ENCODE results near the gene OR51B2.
"Not testable (repeated sequence)": the region's sequence is repeated elsewhere in the genome, so short reads cannot be mapped to it uniquely, and the experiment has no call there.

OR51B2 gene

DNA sequence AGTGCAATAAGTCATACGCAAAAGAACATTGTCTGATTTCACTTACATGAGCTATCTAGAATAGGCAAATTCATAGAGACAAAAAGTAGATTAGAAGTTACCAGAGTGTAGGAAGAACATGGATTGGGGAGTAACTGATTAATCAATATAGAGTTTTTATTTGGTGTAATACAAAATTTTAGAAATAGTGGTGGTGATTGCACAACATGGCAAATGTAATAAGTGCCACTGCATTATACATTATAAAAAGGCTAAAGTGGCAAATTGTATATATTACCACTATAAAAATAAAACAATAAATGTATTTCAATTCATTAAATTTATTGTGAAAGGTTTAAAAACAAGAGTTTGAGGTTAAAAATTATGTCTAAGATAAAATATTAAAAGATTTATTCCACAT lies 13.7 kb downstream of the OR51B2 start:
- DNase-seq = no peak

DNA sequence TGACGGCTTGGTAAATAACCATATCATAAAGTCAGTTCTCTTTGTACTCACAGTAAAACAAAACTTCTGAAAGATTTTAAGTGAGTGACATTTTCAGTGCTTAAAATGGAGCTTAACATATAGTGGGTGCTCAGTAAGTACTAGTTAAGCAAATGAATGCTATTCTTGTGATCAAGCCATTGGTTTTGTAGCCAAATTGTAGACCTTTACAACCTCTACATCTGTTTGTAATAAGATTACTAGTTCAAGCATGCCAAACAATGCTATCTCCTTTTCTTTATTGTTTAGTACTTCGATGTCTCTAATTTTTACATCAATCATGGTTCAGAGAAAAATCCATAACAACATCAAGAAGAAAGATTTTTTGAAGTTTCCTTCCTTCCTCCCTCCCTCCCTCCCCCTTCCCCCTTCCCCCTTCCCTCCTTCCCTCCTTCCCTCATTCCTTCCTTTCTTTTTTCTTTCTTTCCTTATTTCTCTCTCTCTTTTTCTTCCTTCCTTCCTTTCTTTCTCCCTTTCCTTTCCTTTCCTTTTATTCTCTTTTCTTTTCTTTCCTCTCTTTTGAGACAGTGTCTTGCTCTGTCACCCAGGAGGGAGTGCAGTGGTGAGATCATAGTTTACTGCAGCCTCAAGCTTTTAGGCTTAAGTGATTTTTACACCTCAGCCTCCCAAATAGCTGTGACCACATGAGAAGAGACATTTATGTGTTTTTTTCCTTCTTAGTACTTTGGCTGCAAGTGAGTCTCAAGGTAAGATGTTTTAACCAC lies 16.7 kb downstream of the OR51B2 start:
- DNase-seq = no peak

DNA sequence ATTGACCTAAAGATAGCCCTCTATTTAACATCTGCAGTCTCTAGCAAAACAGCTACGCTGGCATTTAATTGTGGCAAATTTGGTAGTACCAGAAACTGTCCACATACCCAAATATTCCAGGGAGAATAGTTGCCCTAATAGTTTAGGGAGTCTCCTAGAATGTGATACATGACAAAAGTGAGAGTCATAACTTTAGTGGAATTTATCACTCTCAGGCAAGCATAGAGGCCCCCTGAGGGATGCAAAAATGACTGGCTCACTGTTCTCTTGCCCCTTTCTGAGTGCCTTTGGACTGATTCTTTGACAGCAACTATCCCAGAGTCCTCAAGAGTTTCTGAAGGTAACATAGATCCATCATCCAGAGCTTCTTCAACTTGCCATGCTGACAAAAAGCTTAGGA lies 20.1 kb downstream of the OR51B2 start:
- DNase-seq = no peak

DNA sequence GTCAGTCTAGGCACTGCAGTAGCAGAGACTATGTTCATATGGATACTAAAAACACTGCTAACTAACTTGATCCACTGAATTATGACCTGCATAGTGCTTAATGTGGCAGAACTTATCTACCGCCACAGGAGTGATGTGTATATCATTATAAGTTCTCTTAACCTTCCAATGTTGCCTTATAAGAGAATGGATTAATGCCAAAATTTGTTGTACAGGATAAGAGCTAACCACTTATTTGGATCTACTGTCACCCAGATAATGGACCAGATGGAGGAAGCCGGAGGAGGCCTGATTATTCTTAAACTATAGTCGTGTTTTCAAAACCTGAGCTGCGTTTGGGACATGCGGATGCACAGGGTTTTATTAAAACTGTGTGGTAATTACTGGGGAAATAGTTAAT lies 20.5 kb downstream of the OR51B2 start:
- no peak for DNase-seq

DNA sequence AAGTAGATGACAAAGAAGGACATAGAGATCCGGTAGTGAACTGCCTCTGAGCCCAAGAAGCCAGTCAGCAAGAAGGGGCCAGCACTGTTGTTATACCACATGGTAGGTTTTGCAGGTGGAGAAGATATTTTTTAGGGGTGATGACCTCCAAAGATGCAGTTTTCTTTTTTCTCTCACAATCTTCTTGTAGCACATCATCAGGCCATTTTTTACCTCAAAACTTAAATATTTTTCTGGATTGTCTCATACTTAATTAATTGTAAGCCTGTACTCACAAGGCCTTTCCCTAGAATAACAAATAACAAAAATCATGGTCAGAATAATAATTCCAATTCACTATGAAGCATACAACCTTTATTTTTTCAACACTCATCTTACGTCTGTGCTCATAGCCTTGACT lies 22.3 kb downstream of the OR51B2 start, which contains the start of gene OR51B4:
Gene OR51B4, minus strand, starts transcription at position 101 of the 400 bp plus-strand sequence. Its CDS starts 0 bp downstream, at position 101.
- no peak for DNase-seq

DNA sequence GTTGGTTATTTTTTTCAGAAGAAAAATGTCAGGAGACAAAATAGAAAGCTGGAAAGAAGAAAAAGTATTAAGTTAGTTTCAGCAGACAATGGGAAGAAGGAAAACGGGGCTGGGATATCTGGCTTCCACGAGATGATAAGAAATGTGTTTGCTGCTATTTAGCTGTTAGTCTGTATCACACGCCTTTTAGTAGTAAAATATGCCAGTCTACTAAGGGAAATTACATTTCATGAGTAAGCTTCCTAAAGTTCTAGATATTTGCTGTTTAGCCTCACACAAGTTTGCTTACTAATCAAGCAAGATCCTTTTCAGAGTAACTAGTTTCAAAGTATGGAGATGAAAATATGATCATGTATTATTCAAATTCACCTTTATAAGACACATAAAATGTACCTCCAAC lies 23.8 kb downstream of the OR51B2 start:
- no peak for DNase-seq

DNA sequence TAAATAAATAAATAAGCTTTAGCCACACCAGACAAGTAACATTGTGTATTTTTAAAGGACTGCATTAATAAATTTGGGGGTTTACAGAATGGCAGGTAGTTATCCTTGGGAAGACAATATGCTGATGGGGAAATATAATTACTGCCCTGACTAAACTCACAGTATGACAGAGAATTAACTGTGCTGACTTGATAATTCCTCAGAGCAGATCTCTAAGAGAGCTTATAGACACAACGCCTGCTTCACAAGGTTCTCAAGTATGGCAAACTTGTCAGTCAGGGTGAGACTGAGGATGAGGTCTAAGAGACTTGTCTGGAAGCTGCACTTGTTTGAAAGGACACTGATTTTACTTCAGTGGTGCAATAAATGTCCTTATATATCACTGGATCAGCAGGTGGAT lies 25.6 kb downstream of the OR51B2 start:
- no peak for DNase-seq

DNA sequence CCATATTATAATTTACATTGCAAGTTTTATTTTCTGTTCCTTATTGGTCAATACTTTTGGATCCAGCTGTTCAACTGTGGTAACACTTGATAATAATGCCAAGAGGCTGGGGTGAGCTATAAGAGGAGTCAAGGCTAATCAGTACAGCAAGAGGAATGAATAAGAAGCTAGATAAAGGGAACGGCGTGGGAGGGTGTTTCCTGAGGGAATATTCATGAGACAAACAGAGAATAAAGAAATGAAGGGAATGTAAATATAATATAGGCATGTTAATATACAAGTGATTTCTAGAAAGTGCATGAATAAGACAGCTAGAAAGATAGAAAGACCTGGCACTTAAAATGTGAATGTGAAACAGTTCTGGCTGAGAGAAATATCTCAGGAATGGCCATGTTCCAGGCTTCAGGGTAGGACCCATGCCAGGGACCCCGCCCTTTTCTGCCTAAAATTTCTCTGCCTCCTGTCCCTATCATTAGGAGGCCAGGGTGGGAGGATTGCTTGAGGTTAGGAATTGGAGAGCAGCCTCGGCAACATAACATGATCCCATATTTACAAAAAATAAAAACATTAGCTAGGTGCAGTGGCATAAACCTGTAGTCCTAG lies 26.3 kb downstream of the OR51B2 start:
- DNase-seq = no peak

DNA sequence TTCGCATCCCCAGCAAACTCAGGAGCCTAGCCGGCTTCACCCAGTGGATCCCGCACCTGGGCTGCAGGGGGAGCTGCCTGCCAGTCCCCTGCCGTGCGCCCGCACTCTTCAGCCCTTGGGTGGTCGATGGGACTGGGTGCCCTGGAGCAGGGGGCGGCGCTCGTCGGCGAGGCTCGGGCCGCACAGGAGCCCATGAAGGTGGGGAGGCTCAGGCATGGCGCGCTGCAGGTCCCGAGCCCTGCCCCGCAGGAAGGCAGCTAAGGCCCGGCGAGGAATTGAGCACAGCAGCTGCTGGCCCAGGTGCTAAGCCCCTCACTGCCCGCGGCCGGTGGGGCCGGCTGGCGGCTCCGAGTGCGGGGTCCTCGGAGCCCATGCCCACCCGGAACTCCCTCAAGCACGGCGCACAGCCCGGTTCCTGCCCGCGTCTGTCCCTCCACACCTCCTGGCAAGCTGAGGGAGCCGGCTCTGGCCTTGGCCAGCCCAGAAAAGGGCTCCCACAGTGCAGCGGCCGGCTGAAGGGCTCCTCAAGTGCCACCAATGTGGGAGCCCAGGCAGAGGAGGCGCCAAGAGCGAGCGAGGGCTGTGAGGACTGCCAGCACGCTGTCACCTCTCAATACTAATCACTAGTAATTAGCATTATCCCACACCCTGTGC lies 29.6 kb downstream of the OR51B2 start:
- not testable (repeated sequence) for DNase-seq

DNA sequence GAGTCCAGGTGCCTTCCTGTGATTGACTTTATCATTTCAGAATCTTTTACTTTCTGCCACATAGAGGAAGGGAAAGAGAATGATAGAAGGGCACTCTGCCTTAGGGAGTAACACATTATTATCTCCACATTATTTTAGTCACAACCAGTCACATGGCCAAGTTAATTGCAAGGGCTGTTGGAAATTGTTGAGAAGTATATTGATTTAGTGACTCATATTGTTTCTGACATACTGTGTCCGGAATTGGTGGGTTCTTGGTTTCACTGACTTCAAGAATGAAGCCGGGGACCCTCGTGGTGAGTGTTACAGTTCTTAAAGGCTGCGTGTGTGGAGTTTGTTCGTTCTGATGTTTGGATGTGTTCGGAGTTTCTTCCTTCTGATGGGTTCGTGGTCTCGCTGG lies 31.1 kb downstream of the OR51B2 start:
- DNase-seq = no peak

DNA sequence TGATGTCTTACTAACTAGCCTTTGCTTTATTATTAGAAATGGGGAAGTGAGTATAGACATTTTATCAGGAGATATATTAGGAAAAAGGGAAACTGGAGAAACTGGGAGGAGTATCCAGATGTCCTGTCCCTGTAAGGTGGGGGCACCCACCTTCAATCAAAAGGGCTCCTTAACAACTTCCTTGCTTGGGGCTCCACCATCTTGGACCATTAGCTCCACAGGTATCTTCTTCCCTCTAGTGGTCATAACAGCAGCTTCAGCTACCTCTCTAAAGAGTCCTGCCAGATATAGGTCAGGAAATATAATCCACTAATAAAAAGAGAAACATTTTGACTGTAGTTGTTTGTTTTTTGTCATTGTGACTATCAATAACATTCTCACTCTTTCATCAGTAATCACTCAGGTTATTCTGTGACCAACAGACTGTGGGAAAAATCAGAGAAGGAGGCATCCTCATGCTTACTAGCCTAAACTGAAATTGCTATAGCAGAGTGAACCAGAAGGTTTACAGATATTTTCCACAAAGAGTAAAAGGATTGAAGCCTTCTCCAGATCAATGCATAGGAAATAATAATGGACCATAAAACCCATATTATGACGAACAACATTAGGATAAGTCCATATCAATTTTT lies 32.8 kb downstream of the OR51B2 start:
- no peak for DNase-seq

DNA sequence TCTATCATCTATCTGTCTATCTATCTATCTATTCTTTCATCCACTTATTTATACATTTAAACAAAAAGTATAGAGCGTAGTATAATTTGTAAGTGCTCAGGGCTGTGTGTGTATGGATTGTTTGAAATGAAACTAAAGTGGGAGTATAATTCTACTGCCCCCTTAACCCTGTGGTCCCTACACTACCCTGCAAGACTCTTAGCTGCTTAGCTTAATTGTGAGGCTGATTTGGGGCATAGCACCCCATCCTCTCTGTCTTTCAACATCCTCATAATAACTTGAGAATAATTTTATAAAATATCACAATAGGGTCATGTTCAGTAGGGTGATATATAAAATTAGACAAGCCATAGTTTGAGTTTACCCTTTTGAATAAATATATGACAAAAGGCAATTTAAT lies 34.0 kb downstream of the OR51B2 start:
- no peak for DNase-seq

DNA sequence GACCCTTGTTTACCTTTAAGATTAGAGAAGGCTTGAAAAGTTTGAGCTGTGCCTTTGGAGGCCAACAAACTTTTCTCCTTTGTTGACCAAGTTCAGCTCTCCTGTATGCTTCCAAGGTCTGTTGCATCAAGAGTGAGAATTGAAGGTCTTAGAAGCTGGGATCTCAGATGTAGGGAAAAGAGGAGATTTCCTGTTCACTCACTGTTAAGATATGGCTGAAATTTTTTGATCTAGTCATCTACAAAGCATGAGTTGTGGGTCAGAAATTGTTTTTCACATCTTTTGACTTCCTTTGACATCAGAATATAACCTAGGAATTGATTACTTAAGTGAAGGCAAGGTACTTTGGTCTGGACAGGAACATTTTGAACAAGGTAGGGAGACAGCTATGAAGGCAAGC lies 34.4 kb downstream of the OR51B2 start:
- no peak for DNase-seq

DNA sequence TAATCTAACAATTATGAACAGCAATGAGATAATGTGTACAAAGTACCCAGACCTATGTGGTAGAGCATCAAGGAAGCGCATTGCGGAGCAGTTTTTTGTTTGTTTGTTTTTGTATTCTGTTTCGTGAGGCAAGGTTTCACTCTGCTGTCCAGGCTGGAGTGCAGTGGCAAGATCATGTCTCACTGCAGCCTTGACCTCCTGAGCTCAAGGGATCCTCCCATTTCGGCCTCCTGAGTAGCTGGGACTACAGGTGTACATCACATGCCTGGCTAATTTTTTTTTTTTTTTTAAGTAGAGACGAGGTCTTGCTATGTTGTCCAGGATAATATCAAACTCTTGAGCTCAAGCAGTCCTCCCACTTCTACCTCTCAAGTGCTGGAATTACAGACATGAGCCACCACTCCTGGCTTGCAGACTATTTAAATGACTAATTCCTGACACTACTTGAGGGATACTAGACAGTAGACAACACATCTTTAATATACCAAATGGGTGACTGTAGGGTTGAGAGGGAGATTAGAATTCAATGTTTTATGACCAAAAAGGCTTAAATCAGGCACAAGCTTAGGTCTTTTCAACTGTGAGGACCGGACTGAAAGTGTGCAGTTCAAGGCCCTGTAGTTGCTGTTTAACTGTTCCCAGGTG lies 35.1 kb downstream of the OR51B2 start:
- no peak for DNase-seq

DNA sequence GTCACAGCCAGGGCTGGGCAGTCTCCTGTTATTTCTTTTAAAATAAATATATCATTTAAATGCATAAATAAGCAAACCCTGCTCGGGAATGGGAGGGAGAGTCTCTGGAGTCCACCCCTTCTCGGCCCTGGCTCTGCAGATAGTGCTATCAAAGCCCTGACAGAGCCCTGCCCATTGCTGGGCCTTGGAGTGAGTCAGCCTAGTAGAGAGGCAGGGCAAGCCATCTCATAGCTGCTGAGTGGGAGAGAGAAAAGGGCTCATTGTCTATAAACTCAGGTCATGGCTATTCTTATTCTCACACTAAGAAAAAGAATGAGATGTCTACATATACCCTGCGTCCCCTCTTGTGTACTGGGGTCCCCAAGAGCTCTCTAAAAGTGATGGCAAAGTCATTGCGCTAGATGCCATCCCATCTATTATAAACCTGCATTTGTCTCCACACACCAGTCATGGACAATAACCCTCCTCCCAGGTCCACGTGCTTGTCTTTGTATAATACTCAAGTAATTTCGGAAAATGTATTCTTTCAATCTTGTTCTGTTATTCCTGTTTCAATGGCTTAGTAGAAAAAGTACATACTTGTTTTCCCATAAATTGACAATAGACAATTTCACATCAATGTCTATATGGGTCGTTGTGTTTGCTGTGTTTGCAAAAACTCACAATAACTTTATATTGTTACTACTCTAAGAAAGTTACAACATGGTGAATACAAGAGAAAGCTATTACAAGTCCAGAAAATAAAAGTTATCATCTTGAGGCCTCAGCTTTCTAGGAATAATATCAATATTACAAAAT lies 35.8 kb downstream of the OR51B2 start:
- no peak for DNase-seq

DNA sequence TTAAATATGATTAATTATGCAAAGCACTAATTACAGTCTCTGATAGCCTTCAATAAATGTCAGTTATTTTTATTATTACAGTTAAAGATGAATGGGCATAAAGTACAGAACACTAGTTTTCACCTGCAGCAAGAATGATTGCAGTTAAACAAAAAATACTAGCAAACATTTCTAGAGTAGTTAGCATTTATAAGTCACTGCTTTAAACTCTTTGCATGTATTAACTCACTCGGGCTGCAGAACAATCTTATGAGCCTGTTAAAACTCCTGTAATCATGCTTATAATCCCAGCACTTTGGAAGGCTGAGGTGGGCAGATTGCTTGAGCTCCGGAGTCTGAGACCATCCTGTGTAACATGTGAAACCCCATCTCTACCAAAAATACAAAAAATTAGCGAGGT lies 37.2 kb downstream of the OR51B2 start:
- no peak for DNase-seq

DNA sequence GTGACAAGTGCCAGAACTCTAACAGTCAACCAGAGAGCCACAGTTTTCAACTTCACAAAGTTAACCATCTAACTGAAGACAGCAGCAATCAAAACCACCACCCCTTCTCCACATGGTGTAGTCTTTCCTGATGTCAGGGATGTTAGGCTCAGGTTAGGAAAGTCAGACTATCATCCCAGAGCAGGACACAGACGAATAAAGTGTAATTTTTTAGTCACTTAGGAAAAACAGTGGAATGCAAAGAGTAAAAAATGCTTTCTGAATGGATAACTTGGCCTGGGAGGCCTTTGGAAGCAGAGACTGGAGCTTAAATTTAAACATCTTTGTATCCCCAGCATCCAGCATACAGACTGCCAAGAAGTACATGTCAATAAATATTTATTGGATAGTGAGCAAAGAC lies 37.7 kb downstream of the OR51B2 start:
- DNase-seq = no peak

DNA sequence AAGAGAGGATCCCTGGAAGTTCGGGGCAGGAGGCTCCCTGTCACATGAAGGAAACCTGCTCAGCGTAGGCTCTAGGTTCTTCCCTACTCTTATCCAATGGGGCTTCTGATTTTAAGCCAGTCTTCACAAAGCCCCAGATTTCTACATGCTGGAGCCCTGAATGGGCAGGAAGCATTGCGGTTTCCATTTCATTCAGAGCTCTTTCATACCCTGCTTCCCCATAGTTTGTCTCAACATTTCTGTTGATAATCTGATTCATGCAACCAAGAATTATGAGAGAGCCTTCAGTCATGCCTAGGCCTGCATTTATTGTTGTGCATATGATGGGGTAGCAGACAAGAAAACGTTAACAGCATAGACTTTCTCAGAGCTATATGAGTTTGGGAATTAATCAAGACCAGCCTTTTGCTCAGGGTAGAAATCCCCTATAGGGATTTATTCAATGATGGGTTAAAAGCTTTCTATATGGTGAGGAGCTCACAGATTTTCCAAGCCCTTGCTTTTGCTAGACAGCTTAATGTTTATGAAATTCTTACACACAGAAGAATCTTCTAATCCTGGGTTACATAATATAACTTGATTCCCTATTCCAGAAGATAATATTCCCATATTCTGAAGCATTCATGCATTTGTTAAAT lies 38.3 kb downstream of the OR51B2 start:
- no peak for DNase-seq

DNA sequence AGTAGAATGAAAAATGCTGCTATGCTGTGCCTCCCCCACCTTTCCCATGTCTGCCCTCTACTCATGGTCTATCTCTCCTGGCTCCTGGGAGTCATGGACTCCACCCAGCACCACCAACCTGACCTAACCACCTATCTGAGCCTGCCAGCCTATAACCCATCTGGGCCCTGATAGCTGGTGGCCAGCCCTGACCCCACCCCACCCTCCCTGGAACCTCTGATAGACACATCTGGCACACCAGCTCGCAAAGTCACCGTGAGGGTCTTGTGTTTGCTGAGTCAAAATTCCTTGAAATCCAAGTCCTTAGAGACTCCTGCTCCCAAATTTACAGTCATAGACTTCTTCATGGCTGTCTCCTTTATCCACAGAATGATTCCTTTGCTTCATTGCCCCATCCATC lies 39.5 kb downstream of the OR51B2 start:
- no peak for DNase-seq

DNA sequence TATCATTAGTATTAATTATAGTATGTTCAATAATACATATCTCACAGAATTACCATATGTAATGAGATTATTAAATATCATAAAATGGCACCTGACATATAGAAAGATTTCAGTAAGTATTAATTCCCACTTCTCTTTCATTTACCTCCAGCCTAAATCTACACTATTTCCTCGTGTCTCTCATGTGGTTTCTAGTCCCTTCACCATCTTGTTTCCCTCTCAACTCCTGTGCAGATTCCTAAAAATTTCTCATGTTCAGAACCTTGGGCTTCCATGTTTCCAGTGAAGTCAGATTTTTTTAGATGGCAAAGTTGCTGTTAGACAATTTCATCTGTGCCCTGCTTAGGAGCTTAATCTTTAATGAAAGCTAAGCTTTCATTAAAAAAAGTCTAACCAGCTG lies 40.2 kb downstream of the OR51B2 start:
- no peak for DNase-seq

DNA sequence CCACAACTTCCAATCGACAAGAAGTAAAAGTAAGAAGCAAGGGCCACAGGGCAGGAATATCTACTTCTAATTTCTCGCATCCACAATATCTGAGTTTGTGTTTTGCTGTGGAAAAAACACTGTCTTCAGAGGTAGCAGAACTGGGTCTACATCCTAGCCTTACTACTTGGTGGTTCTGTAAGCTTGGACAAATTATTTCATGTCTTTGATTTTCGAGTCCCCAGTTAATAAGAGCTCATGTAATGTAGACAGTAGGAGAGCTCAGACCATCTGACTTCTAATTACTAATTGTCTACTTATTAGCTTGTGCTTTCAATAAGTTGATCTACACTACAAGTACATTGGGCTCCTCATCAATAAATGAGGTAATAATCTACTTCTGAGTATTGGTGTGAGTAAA lies 41.0 kb downstream of the OR51B2 start:
- DNase-seq = no peak

DNA sequence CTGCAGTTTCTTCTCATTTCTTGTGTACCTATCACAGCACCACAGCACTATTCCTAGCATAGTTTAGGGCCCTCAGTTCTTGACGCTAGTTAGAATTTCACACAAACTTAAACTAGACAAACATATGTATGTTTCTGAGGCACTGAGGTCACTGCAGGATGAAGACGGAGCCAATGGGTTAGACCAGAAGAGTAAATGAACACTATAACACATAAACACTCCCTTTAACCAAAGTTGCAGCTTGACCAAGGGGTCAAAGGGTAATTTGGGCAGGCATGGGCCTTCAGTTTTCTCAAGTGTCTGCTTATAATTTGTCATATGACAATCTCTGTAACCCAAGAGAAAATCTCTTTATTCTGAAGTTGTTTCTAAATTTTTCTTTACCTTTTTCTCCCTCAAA lies 41.5 kb downstream of the OR51B2 start:
- DNase-seq = no peak

All from midbrain (tissue), 1 donor.